H1 (cell line): Measurements from ENCODE around the gene LRRFIP1.
A peak's percentile ranks its signal among the peaks of the same experiment; 100 is the strongest.

Experiments
- CTCF ChIP-seq, 3 experiments: IDR thresholded peaks; 1 replicate in 2 of 3; 2 replicates in 1 of 3; pipeline versions ENCODE4 v1.5.1 to v1.6.1; 2011; ENCODE audit warnings: low read length in 3 of 3, mild to moderate bottlenecking in 3 of 3, inconsistent platforms in 2 of 3, low read depth in 1 of 3, moderate library complexity in 1 of 3; ENCODE audit not compliant: insufficient read depth in 1 of 3; ENCODE audit errors: control extremely low read depth in 1 of 3
- JUND ChIP-seq: IDR thresholded peaks from 2 replicates; pipeline ENCODE4 v1.6.1; 2011; ENCODE audit warnings: mild to moderate bottlenecking, improper control_type of control experiment, low read length
- MAX ChIP-seq: IDR thresholded peaks from 2 replicates; pipeline ENCODE4 v1.6.1; 2012; ENCODE audit warnings: inconsistent platforms
- PHF8 ChIP-seq: fragments of 200-600 bp; sonication (generic); conservative IDR thresholded peaks from 2 replicates; pipeline ENCODE4 v1.7.1; 2012; ENCODE audit warnings: low read depth, mild to moderate bottlenecking, inconsistent platforms, low read length, moderate library complexity
- POLR2AphosphoS5 ChIP-seq: IDR thresholded peaks from 2 replicates; pipeline ENCODE4 v1.6.1; 2011; ENCODE audit warnings: low read depth, low read length
- TAF1 ChIP-seq: IDR thresholded peaks from 2 replicates; pipeline ENCODE4 v1.6.1; 2011; ENCODE audit warnings: mild to moderate bottlenecking, low read depth, low read length
- TBP ChIP-seq: IDR thresholded peaks from 2 replicates; pipeline ENCODE4 v1.6.1; 2011; ENCODE audit warnings: low read depth, low read length, improper control_type of control experiment
- USF2 ChIP-seq: IDR thresholded peaks from 2 replicates; pipeline ENCODE4 v1.6.1; 2011; ENCODE audit warnings: low read length, improper control_type of control experiment

GRCh38 chr2:237674731-237675276, 47.4 kb downstream of the LRRFIP1 start:
- TF ChIP-seq MAX (peak; percentile 87), TBP (no peak; the same call in 1 of the 2 replicates), TAF1 (no peak), POLR2AphosphoS5 (no peak), PHF8 (no peak), USF2 (no peak), JUND (no peak), CTCF (IDR thresholded peaks at IDR 0.05; ENCODE audit: control extremely low read depth in 1 of 3, insufficient read depth in 1 of 3, low read depth in 1 of 3, low read length in 3 of 3) (no peak)
